Nephron (organoid): ENCODE results near the gene SYT12.
"Not testable (repeated sequence)": the region's sequence is repeated elsewhere in the genome, so short reads cannot be mapped to it uniquely, and the experiment has no call there.

ENCODE experiments used
- H3K27ac Mint-ChIP-seq, 3 experiments: 2 replicates each; pipeline ENCODE4 v1.8.0; 2020; ENCODE audit warnings: mixed read lengths in 3 of 3, mild to moderate bottlenecking in 2 of 3, moderate library complexity in 1 of 3
- H3K27me3 Mint-ChIP-seq: 2 replicates; pipeline ENCODE4 v1.8.0; 2021; ENCODE audit warnings: low read depth, mild to moderate bottlenecking, moderate library complexity, mixed read lengths
- H3K36me3 Mint-ChIP-seq: 2 replicates; pipeline ENCODE4 v1.8.0; 2020; ENCODE audit warnings: low read depth, mixed read lengths
- H3K4me1 Mint-ChIP-seq: 2 replicates; pipeline ENCODE4 v1.8.0; 2020; ENCODE audit warnings: mixed read lengths
- H3K4me3 Mint-ChIP-seq, 3 experiments: 2 replicates each; pipeline ENCODE4 v1.8.0; 2020; ENCODE audit warnings: mild to moderate bottlenecking in 3 of 3, mixed read lengths in 3 of 3, moderate library complexity in 2 of 3
- H3K9me3 Mint-ChIP-seq: 2 replicates; pipeline ENCODE4 v1.8.0; 2020; ENCODE audit warnings: mixed read lengths
- TF ChIP-seq, protein P1 (sequence below), 3 experiments: fragments of 200-600 bp; sonication (generic); IDR thresholded peaks; one replicate each; pipeline ENCODE4 v1.5.0; 2021; ENCODE audit warnings: antibody characterized with exemption in 3 of 3; ENCODE audit not compliant: unreplicated experiment in 3 of 3

SYT12 gene

DNA sequence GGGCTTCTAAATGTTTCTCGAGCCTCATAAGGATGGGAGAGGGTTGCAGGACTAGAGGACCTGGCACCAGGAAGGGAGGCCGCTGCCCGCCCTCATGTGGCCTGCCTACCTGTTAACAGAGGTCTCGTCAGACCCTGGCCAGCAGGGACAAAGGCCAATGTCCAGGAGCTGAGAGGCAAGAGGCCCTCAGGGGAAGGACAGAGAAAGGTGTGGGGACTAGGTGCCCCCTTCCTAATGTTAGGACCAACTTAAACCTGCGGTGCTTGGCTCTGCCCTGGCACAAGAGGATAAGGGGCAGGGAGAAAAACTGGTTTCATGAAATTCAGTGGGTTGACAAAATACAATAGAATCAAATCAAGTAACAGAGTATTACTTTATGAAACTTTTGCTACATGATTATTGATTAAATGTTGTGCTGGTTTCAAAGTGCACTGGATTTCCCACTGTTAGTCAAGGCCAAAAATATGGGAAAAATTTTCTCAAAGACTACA, 20.0 kb upstream of the SYT12 start:
- H3K4me1 Mint-ChIP-seq, result no peaks in the 10 kb centered on the region
- H3K27me3 Mint-ChIP-seq, result peaks cover 20% of the 10 kb centered on the region
- no peaks in the 10 kb centered on the region for H3K36me3 Mint-ChIP-seq
- H3K9me3 Mint-ChIP-seq, result no peaks in the 10 kb centered on the region
- TF ChIP-seq, protein P1, sequence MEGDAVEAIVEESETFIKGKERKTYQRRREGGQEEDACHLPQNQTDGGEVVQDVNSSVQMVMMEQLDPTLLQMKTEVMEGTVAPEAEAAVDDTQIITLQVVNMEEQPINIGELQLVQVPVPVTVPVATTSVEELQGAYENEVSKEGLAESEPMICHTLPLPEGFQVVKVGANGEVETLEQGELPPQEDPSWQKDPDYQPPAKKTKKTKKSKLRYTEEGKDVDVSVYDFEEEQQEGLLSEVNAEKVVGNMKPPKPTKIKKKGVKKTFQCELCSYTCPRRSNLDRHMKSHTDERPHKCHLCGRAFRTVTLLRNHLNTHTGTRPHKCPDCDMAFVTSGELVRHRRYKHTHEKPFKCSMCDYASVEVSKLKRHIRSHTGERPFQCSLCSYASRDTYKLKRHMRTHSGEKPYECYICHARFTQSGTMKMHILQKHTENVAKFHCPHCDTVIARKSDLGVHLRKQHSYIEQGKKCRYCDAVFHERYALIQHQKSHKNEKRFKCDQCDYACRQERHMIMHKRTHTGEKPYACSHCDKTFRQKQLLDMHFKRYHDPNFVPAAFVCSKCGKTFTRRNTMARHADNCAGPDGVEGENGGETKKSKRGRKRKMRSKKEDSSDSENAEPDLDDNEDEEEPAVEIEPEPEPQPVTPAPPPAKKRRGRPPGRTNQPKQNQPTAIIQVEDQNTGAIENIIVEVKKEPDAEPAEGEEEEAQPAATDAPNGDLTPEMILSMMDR (IDR thresholded peaks at IDR 0.05; ENCODE audit: unreplicated experiment in 3 of 3), result no peak
- H3K27ac Mint-ChIP-seq, result no peak overlapping the region
- H3K4me3 Mint-ChIP-seq, result no peak overlapping the region

DNA sequence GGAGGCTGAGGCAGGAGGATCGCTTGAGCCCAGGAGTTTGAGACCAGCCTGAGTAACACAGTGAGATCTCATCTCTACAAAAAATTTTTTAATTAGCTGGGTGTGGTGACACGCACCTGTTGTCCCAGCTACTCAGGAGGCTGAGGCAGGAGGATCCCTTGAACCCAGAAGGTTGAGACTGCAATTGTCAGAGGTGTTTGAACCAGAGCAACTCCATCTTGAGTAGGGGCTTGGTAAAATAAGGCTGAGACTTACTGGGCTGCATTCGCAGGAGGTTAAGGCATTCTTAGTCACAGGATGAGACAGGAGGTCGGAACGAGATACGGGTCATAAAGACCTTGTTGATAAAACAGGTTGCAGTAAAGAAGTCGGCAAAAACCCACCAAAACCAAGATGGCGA, 17.7 kb upstream of the SYT12 start:
- H3K4me1 Mint-ChIP-seq, H3K27ac Mint-ChIP-seq, H3K9me3 Mint-ChIP-seq, H3K36me3 Mint-ChIP-seq, H3K4me3 Mint-ChIP-seq: not testable (repeated sequence)
- H3K27me3 Mint-ChIP-seq, result peaks cover 23% of the 10 kb centered on the region

DNA sequence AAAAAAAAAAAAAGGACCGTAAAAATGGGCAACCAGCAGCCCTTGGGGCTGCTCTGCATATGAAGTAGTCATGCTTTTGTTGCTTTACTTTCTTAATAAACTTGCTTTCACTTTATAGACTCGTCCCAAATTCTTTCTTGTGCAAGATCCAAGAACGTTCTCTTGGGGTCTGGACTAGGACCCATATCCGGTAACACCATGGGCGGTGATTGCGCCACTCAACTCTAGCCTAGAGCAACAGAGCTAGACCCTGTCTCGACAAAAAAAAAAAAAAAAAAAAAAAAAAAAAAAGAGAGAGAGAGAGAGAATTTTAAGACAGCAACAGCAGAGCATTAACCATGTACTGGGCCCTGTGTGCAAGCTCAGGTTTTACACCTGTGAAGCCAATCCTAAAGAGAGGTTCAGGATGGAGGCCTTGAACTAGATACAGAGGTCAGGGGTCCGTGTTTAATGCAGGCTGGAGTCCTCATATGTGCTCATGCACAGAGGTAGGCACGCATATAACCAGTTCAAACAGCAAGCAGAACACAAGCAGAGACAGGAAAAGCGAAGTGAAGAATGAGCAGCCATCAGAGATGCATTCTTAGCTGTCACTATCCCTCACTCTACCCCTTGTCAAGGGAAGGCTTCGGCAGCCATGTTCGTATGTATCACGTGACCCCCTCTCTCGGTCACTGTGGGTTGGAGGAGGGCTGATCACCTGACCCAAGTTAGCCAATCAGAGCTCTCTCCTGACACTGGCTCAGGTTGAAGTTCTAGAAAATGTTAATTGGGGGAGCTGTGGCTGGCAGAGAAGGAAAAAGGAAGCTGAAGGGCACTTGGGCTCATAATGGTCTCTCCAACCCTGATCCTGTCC, 16.7 kb upstream of the SYT12 start:
- Mint-ChIP-seq H3K36me3 (no peaks in the 10 kb centered on the region), H3K27me3 (peaks cover 19% of the 10 kb centered on the region), H3K27ac (no peak overlapping the region), H3K4me1 (no peaks in the 10 kb centered on the region), H3K4me3 (no peak overlapping the region), H3K9me3 (no peaks in the 10 kb centered on the region)
- TF ChIP-seq, protein P1 (IDR thresholded peaks at IDR 0.05; ENCODE audit: unreplicated experiment in 3 of 3), result no peak

GRCh38 chr11:67007126-67007525, 15.8 kb upstream of the SYT12 start:
- no peaks in the 10 kb centered on the region for H3K4me1 Mint-ChIP-seq
- peaks cover 19% of the 10 kb centered on the region for H3K27me3 Mint-ChIP-seq
- no peak overlapping the region for H3K4me3 Mint-ChIP-seq
- no peaks in the 10 kb centered on the region for H3K9me3 Mint-ChIP-seq
- TF ChIP-seq, protein P1 (IDR thresholded peaks at IDR 0.05; ENCODE audit: unreplicated experiment in 3 of 3), result no peak
- H3K27ac Mint-ChIP-seq, result no peak overlapping the region
- H3K36me3 Mint-ChIP-seq, result no peaks in the 10 kb centered on the region

- Mint-ChIP-seq H3K36me3 (no peaks in the 10 kb centered on the region), H3K27ac (no peak overlapping the region), H3K4me3 (no peak overlapping the region), H3K4me1 (peaks cover 7% of the 10 kb centered on the region), H3K9me3 (no peaks in the 10 kb centered on the region), H3K27me3 (peaks cover 19% of the 10 kb centered on the region)
- TF ChIP-seq, protein P1 (IDR thresholded peaks at IDR 0.05; ENCODE audit: unreplicated experiment in 3 of 3), result no peak
These were observed 12.5 kb upstream of the SYT12 start for GRCh38 chr11:67010296-67010905.

- H3K27ac Mint-ChIP-seq, result no peak overlapping the region
These were observed 9.4 kb upstream of the SYT12 start for GRCh38 chr11:67013511-67014045.

More at GRCh38 chr11:67013511-67014045, 9.4 kb upstream of the SYT12 start:
- Mint-ChIP-seq H3K36me3 (no peaks in the 10 kb centered on the region), H3K27me3 (peaks cover 26% of the 10 kb centered on the region), H3K4me3 (no peak overlapping the region), H3K4me1 (peaks cover 11% of the 10 kb centered on the region), H3K9me3 (no peaks in the 10 kb centered on the region)
- TF ChIP-seq, protein P1 (IDR thresholded peaks at IDR 0.05; ENCODE audit: unreplicated experiment in 3 of 3), result no peak
